SK-N-SH treated with all-trans-retinoic acid at 6 μM for 48 hours (cell line): Measurements from ENCODE around the gene CAPN10.

Experiments used
- ATAC-seq: fragments of 200-7000 bp; cut with Tn5 transposase; 3 replicates; pipeline ENCODE4 v1.9.1; 2020; ENCODE audit warnings: mild to moderate bottlenecking, moderate library complexity
- BACH2 ChIP-seq: fragments of 250-450 bp; sonication (Bioruptor Pico); IDR thresholded peaks from 2 replicates; pipeline ENCODE4 v1.9.0; 2021; ENCODE audit warnings: mild to moderate bottlenecking, borderline replicate concordance
- CSDC2 ChIP-seq: fragments of 250-450 bp; sonication (Bioruptor Pico); IDR thresholded peaks from 2 replicates; pipeline ENCODE4 v1.5.0; 2020; ENCODE audit warnings: mild to moderate bottlenecking, moderate library complexity
- CSRNP3 ChIP-seq: fragments of 250-450 bp; sonication (Bioruptor Pico); IDR thresholded peaks from 2 replicates; pipeline ENCODE4 v1.5.1; 2021; ENCODE audit warnings: mild to moderate bottlenecking, moderate library complexity
- ESRRG ChIP-seq: fragments of 250-450 bp; sonication (Bioruptor Pico); IDR thresholded peaks from 2 replicates; pipeline ENCODE4 v1.6.1; 2021; ENCODE audit warnings: mild to moderate bottlenecking
- GLIS3 ChIP-seq: fragments of 250-450 bp; sonication (Bioruptor Pico); IDR thresholded peaks from 2 replicates; pipeline ENCODE4 v1.5.0; 2020; ENCODE audit warnings: mild to moderate bottlenecking, moderate library complexity
- OSR1 ChIP-seq: fragments of 250-450 bp; sonication (Bioruptor Pico); IDR thresholded peaks from 2 replicates; pipeline ENCODE4 v1.8.0; 2022; ENCODE audit warnings: moderate library complexity, mild to moderate bottlenecking, inconsistent platforms
- PPARA ChIP-seq: fragments of 250-450 bp; sonication (Bioruptor Pico); IDR thresholded peaks from 2 replicates; pipeline ENCODE4 v1.5.0; 2020; ENCODE audit warnings: mild to moderate bottlenecking, borderline replicate concordance
- RARB ChIP-seq: fragments of 250-450 bp; sonication (Bioruptor Pico); IDR thresholded peaks from 2 replicates; pipeline ENCODE4 v1.8.0; 2021; ENCODE audit warnings: mild to moderate bottlenecking, moderate library complexity
- SNAI2 ChIP-seq: fragments of 250-450 bp; sonication (Bioruptor Pico); IDR thresholded peaks from 2 replicates; pipeline ENCODE4 v1.5.0; 2020; ENCODE audit warnings: mild to moderate bottlenecking, moderate library complexity
- TCF4 ChIP-seq: fragments of 250-450 bp; sonication (Bioruptor Pico); IDR thresholded peaks from 2 replicates; pipeline ENCODE4 v1.8.0; 2021; ENCODE audit warnings: mild to moderate bottlenecking, moderate library complexity, borderline replicate concordance
- TOX ChIP-seq: fragments of 250-450 bp; sonication (Bioruptor Pico); IDR thresholded peaks from 2 replicates; pipeline ENCODE4 v1.8.0; 2021; ENCODE audit warnings: mild to moderate bottlenecking, moderate library complexity, borderline replicate concordance
- TSHZ2 ChIP-seq: fragments of 250-450 bp; sonication (Bioruptor Pico); IDR thresholded peaks from 2 replicates; pipeline ENCODE4 v1.5.0; 2020; ENCODE audit warnings: mild to moderate bottlenecking, moderate library complexity
- ZFP3 ChIP-seq: fragments of 250-450 bp; sonication (Bioruptor Pico); IDR thresholded peaks from 2 replicates; pipeline ENCODE4 v1.5.0; 2020; ENCODE audit warnings: mild to moderate bottlenecking, moderate library complexity
- ZFP30 ChIP-seq: fragments of 450-650 bp; formaldehyde crosslinking; IDR thresholded peaks from 2 replicates; pipeline ENCODE4 v1.5.0; 2022; ENCODE audit warnings: mild to moderate bottlenecking, moderate library complexity
- ZNF565 ChIP-seq: fragments of 450-650 bp; formaldehyde crosslinking; conservative IDR thresholded peaks from 2 replicates; pipeline ENCODE4 v1.5.0; 2020; ENCODE audit warnings: low read depth, mild to moderate bottlenecking, moderate library complexity
- ZNF70 ChIP-seq: fragments of 450-650 bp; formaldehyde crosslinking; IDR thresholded peaks from 2 replicates; pipeline ENCODE4 v1.5.0; 2020; ENCODE audit warnings: mild to moderate bottlenecking, moderate library complexity
- ZNF8 ChIP-seq: fragments of 450-650 bp; formaldehyde crosslinking; IDR thresholded peaks from 2 replicates; pipeline ENCODE4 v1.5.0; 2020; ENCODE audit warnings: mild to moderate bottlenecking, moderate library complexity
- TF ChIP-seq, protein P1 (sequence below): fragments of 250-450 bp; sonication (Bioruptor Pico); IDR thresholded peaks from 2 replicates; pipeline ENCODE4 v1.8.0; 2021; ENCODE audit warnings: low read depth, mild to moderate bottlenecking, moderate library complexity, borderline replicate concordance
- TF ChIP-seq, protein P2 (sequence below): fragments of 250-450 bp; sonication (Bioruptor Pico); IDR thresholded peaks from 2 replicates; pipeline ENCODE4 v1.5.1; 2020; ENCODE audit warnings: low read depth, mild to moderate bottlenecking, moderate library complexity
- TF ChIP-seq, protein P3 (sequence below): fragments of 250-450 bp; sonication (Bioruptor Pico); IDR thresholded peaks from 2 replicates; pipeline ENCODE4 v1.8.0; 2020; ENCODE audit warnings: mild to moderate bottlenecking, moderate library complexity, borderline replicate concordance

Gene CAPN10

GRCh38 chr2:240626531-240627300 lies 40.2 kb downstream of the CAPN10 start:
- ATAC-seq, result no peak
- TF ChIP-seq, protein P1, sequence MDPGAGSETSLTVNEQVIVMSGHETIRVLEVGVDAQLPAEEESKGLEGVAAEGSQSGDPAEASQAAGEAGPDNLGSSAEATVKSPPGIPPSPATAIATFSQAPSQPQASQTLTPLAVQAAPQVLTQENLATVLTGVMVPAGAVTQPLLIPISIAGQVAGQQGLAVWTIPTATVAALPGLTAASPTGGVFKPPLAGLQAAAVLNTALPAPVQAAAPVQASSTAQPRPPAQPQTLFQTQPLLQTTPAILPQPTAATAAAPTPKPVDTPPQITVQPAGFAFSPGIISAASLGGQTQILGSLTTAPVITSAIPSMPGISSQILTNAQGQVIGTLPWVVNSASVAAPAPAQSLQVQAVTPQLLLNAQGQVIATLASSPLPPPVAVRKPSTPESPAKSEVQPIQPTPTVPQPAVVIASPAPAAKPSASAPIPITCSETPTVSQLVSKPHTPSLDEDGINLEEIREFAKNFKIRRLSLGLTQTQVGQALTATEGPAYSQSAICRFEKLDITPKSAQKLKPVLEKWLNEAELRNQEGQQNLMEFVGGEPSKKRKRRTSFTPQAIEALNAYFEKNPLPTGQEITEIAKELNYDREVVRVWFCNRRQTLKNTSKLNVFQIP (CRISPR knock-in tag), result no peak
- TF ChIP-seq SNAI2 (CRISPR knock-in tag) (no peak), CSDC2 (CRISPR knock-in tag) (no peak), GLIS3 (CRISPR knock-in tag) (no peak), CSRNP3 (CRISPR knock-in tag) (no peak), PPARA (CRISPR knock-in tag) (no peak), ZNF565 (CRISPR knock-in tag) (no peak)

DNA sequence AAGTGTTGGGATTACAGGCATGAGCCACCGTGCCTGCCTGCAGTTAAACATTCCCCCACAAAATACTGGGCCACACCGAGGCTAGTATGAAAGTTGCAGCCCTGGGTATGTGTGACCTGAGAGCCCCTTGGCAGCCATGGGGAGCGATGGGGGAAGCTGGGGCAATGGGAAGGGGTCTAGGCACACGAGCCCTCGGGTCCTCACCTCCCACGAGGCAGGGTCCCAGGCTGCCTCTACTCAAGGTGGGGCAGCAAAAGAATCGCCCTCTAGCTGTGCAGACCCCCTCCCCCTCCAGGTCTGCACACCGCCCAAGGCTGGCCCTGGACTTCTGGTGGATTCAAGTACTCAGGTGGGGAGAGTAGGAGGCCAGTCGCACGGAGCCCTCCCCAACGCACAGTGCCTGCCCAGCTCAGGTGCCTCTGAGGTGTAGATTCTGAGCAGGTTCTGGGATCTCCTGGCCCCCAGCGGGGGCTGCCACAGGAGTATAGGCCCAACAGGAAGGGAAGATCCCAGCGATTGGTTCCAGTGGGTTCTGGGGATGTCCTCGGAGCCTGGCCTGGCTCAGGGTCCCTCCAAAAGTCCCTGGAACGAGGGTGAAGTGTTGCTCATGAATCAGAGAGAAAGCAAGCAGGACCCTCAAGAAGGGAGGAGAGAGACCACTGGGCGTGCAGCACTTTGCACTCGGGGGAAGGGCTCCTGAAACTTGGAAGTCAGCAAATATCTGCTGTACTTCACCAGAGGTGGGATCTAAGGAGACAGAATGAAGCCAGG lies 41.4 kb downstream of the CAPN10 start:
- no peak for TF ChIP-seq TCF4 (CRISPR knock-in tag)
- TF ChIP-seq TSHZ2 (CRISPR knock-in tag), result no peak
- TF ChIP-seq OSR1 (CRISPR knock-in tag), result no peak
- no peak for TF ChIP-seq ESRRG (CRISPR knock-in tag)
- TF ChIP-seq ZNF70 (CRISPR knock-in tag), result no peak
- TF ChIP-seq SNAI2 (CRISPR knock-in tag), result no peak
- TF ChIP-seq, protein P2, sequence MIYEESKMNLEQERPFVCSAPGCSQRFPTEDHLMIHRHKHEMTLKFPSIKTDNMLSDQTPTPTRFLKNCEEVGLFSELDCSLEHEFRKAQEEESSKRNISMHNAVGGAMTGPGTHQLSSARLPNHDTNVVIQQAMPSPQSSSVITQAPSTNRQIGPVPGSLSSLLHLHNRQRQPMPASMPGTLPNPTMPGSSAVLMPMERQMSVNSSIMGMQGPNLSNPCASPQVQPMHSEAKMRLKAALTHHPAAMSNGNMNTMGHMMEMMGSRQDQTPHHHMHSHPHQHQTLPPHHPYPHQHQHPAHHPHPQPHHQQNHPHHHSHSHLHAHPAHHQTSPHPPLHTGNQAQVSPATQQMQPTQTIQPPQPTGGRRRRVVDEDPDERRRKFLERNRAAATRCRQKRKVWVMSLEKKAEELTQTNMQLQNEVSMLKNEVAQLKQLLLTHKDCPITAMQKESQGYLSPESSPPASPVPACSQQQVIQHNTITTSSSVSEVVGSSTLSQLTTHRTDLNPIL, result no peak
- TF ChIP-seq CSDC2 (CRISPR knock-in tag), result no peak
- TF ChIP-seq ZNF8, result no peak
- no peak for TF ChIP-seq ZFP30 (CRISPR knock-in tag)
- TF ChIP-seq RARB, result no peak
- TF ChIP-seq, protein P1 (CRISPR knock-in tag), result no peak
- TF ChIP-seq, protein P3, sequence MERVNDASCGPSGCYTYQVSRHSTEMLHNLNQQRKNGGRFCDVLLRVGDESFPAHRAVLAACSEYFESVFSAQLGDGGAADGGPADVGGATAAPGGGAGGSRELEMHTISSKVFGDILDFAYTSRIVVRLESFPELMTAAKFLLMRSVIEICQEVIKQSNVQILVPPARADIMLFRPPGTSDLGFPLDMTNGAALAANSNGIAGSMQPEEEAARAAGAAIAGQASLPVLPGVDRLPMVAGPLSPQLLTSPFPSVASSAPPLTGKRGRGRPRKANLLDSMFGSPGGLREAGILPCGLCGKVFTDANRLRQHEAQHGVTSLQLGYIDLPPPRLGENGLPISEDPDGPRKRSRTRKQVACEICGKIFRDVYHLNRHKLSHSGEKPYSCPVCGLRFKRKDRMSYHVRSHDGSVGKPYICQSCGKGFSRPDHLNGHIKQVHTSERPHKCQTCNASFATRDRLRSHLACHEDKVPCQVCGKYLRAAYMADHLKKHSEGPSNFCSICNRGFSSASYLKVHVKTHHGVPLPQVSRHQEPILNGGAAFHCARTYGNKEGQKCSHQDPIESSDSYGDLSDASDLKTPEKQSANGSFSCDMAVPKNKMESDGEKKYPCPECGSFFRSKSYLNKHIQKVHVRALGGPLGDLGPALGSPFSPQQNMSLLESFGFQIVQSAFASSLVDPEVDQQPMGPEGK, result no peak
- TF ChIP-seq ZFP3, result no peak
- no peak for TF ChIP-seq BACH2 (CRISPR knock-in tag)
- TF ChIP-seq GLIS3 (CRISPR knock-in tag), result no peak
- TF ChIP-seq PPARA (CRISPR knock-in tag), result no peak
- no peak for TF ChIP-seq TOX (CRISPR knock-in tag)
- no peak for TF ChIP-seq CSRNP3 (CRISPR knock-in tag)
- ATAC-seq, result no peak
